K562 (cell line): Measurements from ENCODE around the gene HNRNPU.

Source experiments
- ASH1L ChIP-seq: fragments of 450-650 bp; IDR thresholded peaks from 2 replicates; pipeline ENCODE4 v1.6.1; 2018; ENCODE audit warnings: borderline replicate concordance, mild to moderate bottlenecking, low read depth; ENCODE audit not compliant: partially characterized antibody
- BACH1 ChIP-seq: fragments of 200-800 bp; sonication (Bioruptor generic); IDR thresholded peaks from 2 replicates; pipeline ENCODE4 v1.6.1; 2016; ENCODE audit warnings: missing genetic modification characterization, missing compliant biosample characterization
- CTCF ChIP-seq, 3 experiments: IDR thresholded peaks in 2 of 3; conservative IDR thresholded peaks in 1 of 3; 2 replicates each; pipeline ENCODE4 v1.5.1; 2011 to 2012; ENCODE audit warnings: low read length in 3 of 3, mild to moderate bottlenecking in 3 of 3, control low read depth in 2 of 3, improper control_type of control experiment in 1 of 3, inconsistent platforms in 1 of 3, low read depth in 1 of 3, mixed read lengths in 1 of 3, moderate library complexity in 1 of 3; ENCODE audit not compliant: insufficient read depth in 2 of 3
- MAX ChIP-seq: sonication (generic); formaldehyde crosslinking; IDR thresholded peaks from 2 replicates; pipeline ENCODE4 v1.9.0; 2022; ENCODE audit warnings: mild to moderate bottlenecking, missing genetic modification reagents
- RBM22 ChIP-seq: fragments of 200-400 bp; formaldehyde crosslinking; IDR thresholded peaks from 2 replicates; pipeline ENCODE4 v1.6.1; 2018; ENCODE audit warnings: low read length, low read depth; ENCODE audit not compliant: poor library complexity, severe bottlenecking
- SREBF1 ChIP-seq: fragments of 150-350 bp; IDR thresholded peaks from 2 replicates; pipeline ENCODE4 v1.6.1; 2014; ENCODE audit warnings: antibody characterized with exemption, low read depth, low read length, borderline replicate concordance
- TCF7 ChIP-seq: sonication (generic); IDR thresholded peaks from 2 replicates; pipeline ENCODE4 v1.6.1; 2016; ENCODE audit warnings: antibody characterized with exemption, borderline replicate concordance

GRCh38 chr1:244868484-244869363 lies 4.4 kb upstream of the HNRNPU start:
- no peak for TF ChIP-seq SREBF1
- TF ChIP-seq RBM22, result no peak
- no peak for TF ChIP-seq ASH1L
- TF ChIP-seq MAX (CRISPR knock-in tag), result no peak
- TF ChIP-seq CTCF (IDR thresholded peaks at IDR 0.05 in 2 of 3, conservative IDR thresholded peaks at IDR 0.05 in 1 of 3; ENCODE audit: insufficient read depth in 2 of 3, low read depth in 1 of 3, low read length in 3 of 3), result no peak
- no peak for TF ChIP-seq BACH1
- TF ChIP-seq TCF7, result no peak
